CD4-positive, alpha-beta T cell treated with Interleukin-2 at 100 ng/mL for 4 hours (primary cell): ENCODE results near the gene CMTR2.
"Not testable (repeated sequence)": the region's sequence is repeated elsewhere in the genome, so short reads cannot be mapped to it uniquely, and the experiment has no call there.

Source experiments
- DNase-seq: peaks from one replicate; pipeline ENCODE4 v3.0.0-alpha.2; 2020; ENCODE audit warnings: low spot score

CMTR2 gene, protein sequence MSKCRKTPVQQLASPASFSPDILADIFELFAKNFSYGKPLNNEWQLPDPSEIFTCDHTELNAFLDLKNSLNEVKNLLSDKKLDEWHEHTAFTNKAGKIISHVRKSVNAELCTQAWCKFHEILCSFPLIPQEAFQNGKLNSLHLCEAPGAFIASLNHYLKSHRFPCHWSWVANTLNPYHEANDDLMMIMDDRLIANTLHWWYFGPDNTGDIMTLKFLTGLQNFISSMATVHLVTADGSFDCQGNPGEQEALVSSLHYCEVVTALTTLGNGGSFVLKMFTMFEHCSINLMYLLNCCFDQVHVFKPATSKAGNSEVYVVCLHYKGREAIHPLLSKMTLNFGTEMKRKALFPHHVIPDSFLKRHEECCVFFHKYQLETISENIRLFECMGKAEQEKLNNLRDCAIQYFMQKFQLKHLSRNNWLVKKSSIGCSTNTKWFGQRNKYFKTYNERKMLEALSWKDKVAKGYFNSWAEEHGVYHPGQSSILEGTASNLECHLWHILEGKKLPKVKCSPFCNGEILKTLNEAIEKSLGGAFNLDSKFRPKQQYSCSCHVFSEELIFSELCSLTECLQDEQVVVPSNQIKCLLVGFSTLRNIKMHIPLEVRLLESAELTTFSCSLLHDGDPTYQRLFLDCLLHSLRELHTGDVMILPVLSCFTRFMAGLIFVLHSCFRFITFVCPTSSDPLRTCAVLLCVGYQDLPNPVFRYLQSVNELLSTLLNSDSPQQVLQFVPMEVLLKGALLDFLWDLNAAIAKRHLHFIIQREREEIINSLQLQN

DNA sequence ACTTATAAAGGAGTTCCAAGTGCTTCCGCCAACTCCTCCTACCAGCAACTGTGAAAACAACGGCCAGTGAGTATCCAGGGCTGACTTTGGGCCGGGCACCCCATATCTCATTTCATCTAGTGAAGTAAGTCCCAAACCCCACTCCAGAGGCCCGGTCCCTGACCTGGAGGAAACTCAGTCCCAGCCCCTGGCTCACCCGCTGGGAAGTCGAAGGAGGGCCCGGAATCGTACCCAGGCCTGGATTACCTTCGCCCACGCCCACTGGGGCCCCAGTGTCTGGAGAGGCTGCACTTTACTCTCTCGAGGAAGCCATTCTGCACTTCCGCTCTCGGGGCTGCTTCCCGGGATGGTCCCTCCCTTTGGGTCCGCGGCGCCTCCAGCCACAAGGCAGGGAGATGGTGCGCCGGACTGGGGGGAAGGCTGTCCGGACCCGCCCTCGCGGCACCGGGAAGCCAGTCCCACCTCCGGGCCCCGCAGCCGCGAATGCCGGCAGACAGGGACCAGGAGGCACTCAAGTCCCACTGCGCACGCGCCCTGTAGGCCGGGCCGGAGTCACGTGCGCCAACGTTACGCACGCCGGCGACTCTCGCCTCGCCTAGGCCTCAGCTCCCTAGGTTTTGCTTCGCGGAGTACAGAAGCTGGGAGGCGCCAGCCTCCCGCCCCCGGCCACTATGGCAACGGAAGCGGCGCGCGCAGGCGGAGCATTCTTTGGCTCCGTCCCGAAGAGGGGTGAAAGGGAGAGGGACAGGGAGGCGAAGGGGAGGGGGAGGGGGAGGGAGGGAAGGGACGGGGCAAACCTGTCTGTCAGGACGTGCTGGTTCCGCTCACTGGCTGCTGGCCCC is at the start of gene CMTR2:
CMTR2 (minus strand) TSS at position 513 of the 842 bp plus-strand sequence. CDS start 3,482 bp downstream, outside the sequence.
- DNase-seq = peak; percentile 89

DNA sequence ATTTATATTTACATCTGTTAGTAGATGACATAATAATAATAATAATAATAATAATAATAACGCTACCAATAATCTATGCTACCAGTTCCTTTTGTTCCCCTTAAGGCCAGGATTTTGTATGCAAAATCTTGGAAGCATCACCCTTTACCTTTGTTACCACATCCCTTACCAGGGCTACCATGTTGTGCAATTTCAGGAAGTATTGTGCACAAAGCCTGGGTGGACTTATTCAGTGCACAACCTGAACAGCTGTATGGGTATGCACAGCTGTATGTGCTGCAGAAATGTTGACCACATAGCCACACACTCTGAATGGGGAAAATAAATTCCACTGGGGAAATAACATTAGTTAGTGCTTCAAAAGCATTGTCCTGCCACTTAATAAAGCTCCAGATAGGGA is 49.4 kb upstream of the CMTR2 start:
- DNase-seq = no peak

DNA sequence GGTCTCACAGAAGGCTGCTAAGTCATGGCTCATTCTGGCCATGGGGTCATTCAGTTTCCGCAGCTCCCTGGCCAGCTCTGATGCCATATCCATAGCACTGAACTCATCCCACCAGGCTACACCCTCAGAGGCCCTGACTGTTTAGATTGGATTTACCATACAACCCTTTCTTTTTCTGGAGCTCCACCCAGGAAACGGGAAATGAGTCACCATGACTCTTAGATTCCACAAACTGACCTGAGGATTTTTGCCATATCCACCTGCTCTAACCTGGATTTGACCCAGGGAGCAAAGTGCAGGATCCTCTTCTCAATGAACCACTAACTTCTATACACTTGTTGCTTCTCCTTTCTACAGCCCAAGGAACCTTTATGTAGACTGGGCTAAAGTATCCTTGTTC is 49.0 kb upstream of the CMTR2 start:
- no peak for DNase-seq

DNA sequence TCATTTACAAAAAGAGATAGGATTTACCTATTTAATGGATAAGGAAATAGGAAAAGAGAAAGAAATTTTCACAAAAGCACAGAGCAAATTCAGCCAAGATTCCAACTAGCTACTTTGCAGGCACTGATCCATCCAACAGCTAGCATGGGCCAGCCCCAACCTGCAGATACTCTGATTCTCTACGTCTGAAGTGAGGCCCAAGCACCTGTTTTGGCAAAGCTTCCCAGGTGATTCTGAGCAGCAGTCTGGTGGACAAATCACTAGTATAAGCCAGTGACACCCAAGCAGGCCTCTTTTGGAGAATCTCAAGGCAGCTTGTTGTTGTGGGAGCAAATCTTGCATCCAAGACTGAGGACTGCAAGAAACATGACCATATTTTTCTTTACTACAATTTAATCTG is 48.4 kb upstream of the CMTR2 start:
- no peak for DNase-seq

DNA sequence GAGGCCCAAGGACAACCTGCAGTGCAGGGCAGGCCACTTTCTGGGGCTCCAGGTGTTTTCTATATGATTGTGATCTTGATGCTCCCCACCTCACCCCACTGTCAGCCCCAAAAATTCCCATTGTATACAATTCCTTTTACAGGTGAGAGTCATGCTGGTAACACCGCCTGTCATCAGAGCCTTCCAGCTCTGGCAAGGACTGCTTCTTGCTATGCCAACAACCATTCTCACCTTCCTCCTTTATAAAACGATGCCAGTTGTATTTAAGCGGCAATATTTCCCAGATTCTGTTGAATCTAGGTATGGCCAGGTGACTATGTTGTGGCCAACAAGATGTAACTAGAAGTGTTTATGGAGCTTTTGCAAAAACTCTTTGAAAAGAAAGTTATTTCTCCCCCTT is 38.9 kb upstream of the CMTR2 start:
- DNase-seq = no peak

DNA sequence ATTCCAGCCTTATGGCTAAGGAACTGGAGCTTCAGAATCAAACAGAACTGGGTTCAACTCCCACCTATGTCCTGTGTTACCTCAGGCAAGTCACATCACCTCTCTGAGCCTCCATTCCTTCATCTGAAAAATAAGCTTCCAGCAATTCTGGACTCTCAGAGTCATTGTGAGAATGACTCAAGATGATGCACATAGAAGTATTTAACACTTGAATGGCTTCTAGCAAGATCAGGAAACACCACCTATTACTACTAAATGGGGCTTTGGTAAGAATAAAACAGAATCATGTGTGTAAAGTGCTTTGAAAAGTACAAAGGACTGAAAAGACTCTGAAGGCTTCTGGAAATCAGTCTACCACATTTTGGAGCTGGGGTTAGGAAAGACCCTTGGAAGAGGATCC is 38.5 kb upstream of the CMTR2 start:
- DNase-seq = no peak

DNA sequence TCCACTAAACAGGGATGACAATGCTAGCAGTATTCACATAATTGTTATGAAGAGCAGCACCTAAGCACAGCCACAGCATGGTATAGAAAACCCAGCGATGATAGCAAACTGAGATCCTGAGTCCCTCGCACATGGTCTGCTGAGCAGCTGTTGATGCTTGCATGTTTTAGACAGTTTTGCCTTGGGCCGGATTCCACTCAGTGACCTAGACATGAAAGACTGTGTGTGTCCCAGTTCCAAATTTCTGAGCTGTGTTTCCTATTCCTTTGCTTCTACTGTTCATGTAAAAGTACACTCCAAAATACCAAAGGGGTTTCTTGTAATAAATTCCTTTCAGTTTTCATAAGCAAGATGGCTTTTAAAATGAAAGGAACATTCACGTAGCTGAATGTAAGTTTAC is 30.8 kb upstream of the CMTR2 start:
- DNase-seq = no peak

DNA sequence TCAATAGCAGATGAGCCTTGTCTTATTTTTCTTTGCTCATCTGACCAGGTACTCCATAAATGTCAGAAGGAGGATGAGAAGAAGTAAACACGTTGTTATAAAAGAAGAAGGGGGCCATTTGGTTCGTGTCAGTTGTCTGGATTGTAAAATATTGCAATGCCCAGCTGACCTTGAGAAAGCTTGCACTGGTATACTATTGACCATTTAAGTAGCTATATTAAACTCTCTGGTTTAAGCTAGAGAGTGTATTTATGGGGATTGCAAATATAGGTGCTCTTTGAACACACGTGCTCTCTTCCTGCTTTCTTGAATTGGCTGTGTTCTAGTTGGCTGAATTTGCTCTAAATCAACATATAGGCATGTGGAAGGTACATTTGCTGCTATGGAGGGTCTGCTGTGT is 26.1 kb upstream of the CMTR2 start:
- DNase-seq = no peak

DNA sequence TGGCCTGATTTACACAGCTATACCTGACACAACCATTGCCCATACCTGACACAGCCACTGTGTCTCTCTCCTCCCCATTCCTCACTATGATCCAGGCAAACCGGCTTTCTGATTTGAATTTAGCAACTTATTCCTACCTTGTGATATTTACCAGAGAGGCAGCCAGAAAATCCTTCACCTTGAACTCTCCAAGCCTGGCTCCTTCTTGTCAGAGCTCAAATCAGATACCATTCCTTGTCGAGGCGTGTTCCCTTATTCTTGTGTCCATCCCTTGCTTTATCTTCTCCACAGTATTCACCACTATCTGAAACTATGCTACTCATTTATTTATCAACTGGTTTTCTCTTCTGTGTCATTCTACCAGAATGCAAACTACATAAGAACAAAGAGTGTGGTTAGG is 24.4 kb upstream of the CMTR2 start:
- not testable (repeated sequence) for DNase-seq

DNA sequence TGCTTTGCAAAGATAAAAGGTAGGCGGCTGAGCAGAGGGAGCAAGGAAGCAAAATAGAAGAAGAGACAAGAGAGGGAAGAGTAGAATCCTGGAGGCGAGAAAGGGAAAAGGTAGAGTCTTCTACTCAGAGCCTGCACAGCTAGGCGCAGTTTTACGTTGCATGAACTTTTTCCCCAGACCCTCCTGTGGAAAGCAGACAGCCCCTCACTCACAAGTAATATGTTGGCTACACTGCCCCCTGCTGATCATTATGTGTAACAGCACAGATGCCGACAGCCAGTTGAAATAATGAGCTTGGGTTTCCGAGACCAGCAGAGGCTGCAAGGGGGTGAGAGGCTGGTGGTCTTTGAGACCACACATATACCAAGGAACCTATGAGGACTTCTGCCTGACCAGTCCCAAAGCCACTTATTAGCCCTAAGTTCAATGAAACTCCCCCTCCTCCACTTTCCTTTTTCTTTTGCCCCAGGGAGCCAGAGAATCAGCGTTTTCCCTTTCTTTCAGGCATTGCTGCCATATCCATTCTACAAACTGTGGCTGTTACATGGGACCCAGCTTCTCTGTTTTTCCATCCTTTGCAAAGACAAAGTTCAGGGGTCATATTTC is 22.5 kb upstream of the CMTR2 start:
- peak; percentile 26 for DNase-seq

DNA sequence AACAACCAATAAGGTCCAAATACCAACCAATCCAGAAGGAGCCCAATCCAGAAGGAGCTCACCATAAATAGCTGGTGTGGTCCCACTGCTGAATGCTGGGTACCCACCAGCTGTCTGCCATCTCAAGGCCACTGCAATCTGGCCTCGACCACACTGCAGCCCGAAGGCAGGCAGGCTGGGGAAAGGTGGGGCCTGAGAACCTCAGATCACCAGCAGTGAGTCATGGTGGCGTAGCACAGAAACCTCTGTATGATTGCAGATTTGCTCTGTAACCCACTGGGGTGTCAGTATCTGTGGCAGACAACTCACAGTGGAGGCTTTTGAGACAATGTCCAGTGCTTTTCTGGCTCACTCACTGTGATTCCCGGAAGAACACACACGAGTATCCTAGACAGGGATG is 14.7 kb upstream of the CMTR2 start:
- DNase-seq = no peak

DNA sequence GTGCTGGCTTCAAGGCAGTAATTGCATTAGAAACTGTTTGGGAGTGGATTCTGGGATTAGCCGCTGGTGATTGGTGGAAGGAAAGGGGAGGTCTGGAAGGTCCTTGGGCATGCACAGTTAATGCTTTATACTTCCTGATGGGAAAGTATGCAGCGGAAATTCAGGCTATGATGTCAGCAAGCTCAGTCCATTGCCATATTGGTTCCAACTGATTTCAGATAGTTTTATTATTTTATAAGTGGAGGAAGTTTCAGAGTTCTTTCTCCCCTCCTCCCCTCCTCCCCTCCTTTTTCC is 8.1 kb upstream of the CMTR2 start:
- DNase-seq = no peak

DNA sequence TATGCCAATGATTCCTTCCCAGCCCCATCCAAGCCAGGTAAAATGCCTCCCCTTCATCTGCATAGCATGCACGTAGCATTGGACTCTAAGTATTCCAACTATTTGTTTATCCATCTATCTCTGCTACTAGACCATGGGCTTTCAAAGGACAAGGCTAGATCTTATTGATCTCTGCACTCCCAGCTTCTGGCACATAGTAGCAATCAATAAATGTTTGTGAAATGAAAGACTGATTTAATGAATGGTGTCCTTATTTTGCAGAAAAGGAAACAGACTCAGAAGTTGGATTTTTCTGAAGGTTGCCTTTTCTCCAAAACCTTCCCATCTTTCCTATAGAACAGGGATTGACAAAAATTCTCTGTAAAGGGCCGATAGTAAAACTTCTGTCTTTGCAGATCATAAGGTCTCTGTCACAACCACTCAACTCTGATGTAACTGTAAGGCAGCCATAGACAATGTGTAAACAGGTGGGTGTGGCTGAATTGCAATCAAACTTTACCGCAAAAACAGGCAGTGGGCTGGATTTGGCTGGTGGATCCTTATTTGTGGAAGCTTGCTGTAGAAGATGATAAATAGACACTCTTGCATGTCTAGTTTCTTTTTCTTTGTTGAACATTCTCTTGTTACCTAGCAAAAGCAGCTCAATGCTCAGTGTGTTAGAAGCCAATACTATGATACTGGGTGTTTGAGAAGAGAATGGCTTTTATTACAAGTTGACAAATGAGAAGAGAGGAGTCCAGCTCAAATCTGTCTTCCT is 7.6 kb upstream of the CMTR2 start:
- no peak for DNase-seq

DNA sequence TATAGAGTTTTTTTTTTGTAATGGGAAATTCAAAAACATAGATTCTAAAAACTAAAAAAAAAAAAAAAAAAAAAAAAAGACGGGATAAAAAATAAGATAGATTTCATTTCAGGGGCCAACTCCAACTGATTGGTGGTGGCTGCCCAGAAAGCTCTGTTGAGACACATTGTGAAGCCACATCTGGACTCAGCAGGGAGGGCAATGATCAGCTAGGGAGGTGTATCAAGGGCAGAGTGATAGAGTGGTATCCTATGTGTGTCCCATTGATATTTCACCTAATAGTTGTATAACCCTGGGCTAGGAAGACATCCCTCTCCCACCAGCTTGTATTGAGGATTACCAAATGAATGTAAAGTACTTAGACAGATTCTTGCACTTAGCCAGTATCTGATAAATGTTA is 6.7 kb upstream of the CMTR2 start:
- DNase-seq = no peak

DNA sequence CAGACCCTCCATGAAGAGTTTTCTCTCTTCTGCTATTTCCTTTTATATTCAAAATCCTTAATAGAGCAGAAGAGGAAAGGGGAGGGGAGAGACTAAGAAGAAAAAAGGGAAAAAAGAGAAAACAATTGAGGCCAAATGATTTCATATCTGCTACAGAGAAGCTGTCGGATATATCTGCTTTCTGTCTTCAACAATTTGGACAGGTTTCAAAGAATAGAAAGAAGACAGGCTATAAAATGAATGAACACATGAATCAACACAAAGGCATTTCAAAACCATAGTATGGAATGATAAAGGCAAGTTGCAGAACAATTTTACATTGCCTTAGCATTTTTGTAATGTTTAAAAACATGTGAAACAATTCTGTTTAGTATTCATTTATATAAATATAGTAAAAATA is 4.7 kb upstream of the CMTR2 start:
- no peak for DNase-seq

DNA sequence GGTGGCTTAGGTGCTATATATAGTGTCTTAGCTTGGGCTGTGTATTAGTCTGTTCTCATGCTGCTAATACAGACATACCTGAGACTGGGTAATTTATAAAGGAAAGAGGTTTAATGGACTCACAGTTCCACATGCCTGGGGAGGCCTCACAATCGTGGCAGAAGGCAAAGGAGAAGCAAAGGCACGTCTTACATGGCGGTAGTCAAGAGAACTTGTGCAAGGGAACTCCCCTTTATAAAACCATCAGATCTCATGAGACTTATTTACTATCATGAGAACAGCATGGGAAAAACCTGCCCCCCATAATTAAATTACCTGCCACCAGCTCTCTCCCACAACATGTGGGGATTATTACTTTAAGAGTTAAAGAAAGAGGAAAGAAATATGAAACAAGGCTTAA is 2.9 kb upstream of the CMTR2 start:
- not testable (repeated sequence) for DNase-seq

DNA sequence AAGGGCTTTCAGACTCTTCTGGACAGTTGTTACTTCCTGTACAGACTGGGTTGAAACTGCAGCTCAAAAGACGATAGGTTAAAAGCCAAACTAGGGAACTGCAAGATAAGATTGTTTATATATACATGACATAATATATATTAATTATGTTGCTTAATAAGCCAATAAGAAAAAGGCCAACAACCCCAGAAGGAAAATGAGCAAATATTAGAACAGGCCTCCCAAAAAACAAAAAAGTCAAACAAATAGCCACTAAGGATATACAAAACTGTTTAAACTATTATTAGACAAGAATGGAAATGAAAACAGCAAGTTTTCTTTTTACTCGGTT is 495 bp upstream of the CMTR2 start:
- no peak for DNase-seq

DNA sequence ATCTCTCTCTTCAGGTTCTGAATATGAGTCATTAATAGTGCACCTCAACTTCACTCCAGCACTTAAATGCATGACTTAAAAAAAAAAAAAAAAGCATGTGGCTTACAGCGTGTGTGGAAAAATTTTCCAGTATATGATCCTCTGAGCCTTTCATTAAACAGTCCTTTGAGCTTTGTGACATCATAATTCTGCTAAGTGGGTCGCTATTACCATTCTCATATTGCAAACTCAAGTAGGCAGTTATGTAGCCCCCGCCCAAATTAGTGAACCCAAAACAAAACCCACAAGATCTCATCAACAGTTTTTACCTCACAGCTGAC is 672 bp downstream of the CMTR2 start:
- DNase-seq = no peak

DNA sequence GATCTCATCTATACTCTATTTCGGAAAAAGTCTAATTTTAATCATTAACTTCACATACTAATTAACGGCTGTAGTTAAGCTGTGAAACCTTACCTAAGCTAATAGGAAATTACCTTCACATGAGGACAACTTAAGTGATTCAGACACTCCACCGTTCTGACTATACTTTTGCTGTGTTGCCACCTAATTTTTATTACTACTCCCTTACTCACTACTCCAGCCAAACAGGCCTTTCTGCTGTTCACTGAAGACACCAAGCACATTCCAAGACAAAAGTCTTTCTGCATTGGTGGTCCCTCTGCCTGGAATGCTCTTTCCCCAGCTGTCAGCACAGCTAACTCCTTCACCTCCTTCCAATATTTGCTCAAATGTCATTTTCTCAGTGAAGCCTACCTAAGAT is 1.3 kb downstream of the CMTR2 start:
- no peak for DNase-seq

DNA sequence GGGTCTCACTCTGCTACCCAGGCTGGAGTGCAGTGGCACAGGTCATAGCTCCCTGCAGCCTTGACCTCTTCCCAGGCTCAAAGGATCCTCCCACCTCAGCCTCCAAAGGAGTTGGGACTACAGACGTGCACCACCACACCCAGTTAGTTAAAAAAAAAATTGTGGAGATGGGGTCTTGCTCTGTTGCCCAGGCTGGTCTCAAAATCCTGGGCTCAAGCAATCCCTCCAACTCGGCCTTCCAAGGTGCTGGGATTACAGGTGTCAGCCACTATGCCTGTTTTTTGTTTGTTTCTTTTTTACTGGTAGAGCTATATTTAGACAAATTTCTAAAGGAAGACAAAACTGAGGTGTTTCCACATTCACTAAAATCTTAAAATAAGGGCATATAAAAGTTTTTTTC is 1.7 kb downstream of the CMTR2 start:
- DNase-seq = no peak

DNA sequence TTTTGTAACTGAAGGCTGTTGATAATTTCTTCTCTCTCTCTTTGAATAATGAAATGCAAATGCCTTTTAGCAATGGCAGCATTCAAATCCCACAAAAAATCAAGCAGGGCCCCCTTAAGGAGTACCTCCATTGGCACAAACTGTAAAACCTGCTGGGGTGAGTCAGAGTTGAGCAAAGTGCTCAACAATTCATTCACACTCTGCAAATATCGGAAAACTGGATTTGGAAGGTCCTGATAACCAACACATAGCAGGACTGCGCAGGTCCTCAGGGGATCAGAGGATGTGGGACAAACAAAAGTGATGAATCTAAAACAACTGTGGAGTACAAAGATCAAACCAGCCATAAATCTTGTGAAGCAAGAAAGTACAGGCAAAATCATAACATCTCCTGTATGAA is 5.6 kb downstream of the CMTR2 start:
- DNase-seq = no peak

DNA sequence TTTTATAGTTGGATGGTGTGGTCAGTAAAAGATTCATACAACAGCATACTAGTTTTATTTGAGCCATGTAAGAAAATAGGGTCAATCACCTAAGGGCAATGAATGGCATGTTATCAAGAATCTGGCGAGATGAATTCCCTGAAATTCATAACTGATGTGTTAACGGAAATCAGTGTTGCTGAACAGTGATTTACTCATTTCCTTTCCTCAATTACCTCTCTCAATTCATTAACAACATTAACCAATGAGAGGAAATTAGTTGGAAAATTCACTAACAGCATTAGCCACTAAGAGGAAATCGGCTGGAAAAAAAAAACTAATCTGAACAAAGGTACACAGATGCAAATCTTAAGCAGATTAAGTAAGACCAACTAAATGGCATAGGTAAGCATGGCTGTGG is 6.3 kb downstream of the CMTR2 start:
- no peak for DNase-seq
